Urinary bladder (tissue), 4 donors: Measurements from ENCODE around the gene IER3. TPM values are rescaled to one million over a fixed set of nuclear protein-coding genes. Genes with fewer than 3 reads are reported as not detected.
"Not testable (repeated sequence)": the region's sequence is repeated elsewhere in the genome, so short reads cannot be mapped to it uniquely, and the experiment has no call there.

Experiments
- DNase-seq: peaks from one replicate; pipeline ENCODE4 v3.0.0-alpha.2; 2015; ENCODE audit errors: extremely low spot score
- H3K27ac ChIP-seq: one replicate; pipeline ENCODE4 v1.5.1; 2013; ENCODE audit warnings: low read depth, mild to moderate bottlenecking, moderate library complexity
- H3K36me3 ChIP-seq: one replicate; pipeline ENCODE4 v1.6.1; 2013; ENCODE audit warnings: mild to moderate bottlenecking, moderate library complexity; ENCODE audit not compliant: insufficient read depth
- H3K4me1 ChIP-seq: one replicate; pipeline ENCODE4 v1.6.1; 2013; ENCODE audit warnings: mild to moderate bottlenecking, moderate library complexity; ENCODE audit not compliant: insufficient read depth
- H3K4me3 ChIP-seq: one replicate; pipeline ENCODE4 v1.5.1; 2013; ENCODE audit warnings: low read depth, low read length
- WGBS: extraction: QIAGEN DNeasy Blood & Tissue Kit; methylation state at CpG from one replicate; pipeline ENCODE4 v1.1.7; 2013; 5-methylcytosine and 5-hydroxymethylcytosine counted together
- polyA plus RNA-seq: library from polyadenylated mRNA; stranded (reverse); fragments of 200-250 nt; gene quantifications from one replicate; pipeline ENCODE4 v1.2.3, GENCODE V29; 2013
- total RNA-seq: library from RNA; depleted of rRNA; stranded (reverse); fragments of >200 nt; gene quantifications from one replicate; pipeline ENCODE4 v1.2.3, GENCODE V29; 2014
- donor health status: healthy with polysubstance abuse.
- donor health status: healthy.

IER3 gene
- total and polyA plus RNA-seq, 2 donors: 4.8 to 71.9 TPM

DNA sequence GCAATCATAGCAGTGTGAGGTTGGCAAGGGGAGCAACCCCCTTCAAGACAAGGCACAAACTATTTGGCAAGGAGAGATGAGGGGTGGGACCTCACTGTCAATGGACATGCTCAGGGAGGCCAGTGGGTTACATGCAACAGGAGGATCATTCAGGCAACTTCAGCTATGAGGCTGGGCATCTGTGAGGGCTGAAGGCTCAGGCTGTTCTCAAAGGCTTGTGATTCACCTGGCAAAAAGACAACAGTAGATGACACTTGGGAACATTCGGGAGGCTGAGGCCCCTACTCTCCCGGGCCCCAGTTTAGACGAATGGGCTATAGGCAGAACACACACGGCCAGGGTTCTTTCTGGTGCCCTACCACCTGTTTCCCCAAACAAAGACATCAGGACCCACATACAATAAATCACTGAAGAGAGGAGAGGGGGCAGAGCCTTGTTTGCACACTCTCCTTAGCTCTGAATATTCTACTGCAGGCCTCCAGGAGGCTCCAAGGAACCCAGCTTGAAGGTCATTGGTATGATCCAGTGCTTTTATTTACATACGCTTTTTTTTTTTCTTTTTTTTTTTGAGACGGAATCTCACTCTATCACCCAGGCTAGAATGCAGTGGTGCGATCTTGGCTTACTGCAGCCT is 16.3 kb downstream of the IER3 start:
- H3K4me1 ChIP-seq: no peaks in the 10 kb centered on the region
- 55% methylated on average over 7 of the region's 7 CpGs for WGBS
- peak overlapping the region; percentile 33 for H3K27ac ChIP-seq
- H3K4me3 ChIP-seq: no peak overlapping the region
- DNase-seq: no peak
- H3K36me3 ChIP-seq: no peaks in the 10 kb centered on the region

DNA sequence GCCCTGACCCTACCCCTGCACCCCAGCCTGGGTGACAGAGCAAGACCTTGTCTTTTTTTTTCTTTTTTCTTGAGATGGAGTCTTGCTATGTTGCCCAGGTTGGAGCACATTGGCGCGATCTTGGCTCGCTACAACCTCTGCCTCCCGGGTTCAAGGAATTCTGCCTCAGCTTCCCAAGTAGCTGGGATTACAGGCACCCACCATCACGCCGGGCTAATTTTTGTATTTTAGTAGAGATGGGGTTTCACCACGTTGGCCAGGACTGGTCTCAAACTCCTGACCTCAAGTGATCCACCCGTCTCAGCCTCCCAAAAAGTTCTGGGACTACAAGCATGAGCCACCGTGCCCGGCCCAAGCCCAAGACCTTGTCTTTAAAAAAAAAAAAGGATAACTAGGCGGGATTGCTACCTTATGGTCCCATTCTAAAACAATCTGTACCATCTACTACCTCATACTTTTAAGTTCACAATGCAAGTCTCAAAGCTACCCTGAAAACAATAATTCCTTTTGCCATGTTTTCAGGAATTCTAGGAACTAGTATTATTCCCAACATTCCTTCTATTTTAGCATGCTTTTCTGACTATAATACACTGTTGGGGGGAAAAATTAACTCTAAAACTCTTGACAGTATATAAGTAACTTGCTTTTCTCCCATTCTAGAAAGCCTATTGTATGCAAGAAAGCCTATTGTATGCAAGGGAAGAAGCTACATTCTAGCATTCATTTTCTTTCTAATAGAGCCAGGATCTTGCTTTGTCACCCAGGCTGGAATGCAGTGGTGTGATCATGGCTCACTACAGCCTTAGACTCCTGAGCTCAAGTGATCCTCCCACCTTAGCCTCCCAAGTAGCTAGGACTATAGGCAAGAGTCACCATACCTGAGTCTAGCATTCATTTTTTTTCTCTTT is 17.6 kb downstream of the IER3 start:
- Histone ChIP-seq H3K4me1 (no peaks in the 10 kb centered on the region), H3K27ac (no peak overlapping the region), H3K36me3 (no peaks in the 10 kb centered on the region), H3K4me3 (no peak overlapping the region)
- 82% methylated on average over 11 of the region's 11 CpGs for WGBS
- DNase-seq: no peak

DNA sequence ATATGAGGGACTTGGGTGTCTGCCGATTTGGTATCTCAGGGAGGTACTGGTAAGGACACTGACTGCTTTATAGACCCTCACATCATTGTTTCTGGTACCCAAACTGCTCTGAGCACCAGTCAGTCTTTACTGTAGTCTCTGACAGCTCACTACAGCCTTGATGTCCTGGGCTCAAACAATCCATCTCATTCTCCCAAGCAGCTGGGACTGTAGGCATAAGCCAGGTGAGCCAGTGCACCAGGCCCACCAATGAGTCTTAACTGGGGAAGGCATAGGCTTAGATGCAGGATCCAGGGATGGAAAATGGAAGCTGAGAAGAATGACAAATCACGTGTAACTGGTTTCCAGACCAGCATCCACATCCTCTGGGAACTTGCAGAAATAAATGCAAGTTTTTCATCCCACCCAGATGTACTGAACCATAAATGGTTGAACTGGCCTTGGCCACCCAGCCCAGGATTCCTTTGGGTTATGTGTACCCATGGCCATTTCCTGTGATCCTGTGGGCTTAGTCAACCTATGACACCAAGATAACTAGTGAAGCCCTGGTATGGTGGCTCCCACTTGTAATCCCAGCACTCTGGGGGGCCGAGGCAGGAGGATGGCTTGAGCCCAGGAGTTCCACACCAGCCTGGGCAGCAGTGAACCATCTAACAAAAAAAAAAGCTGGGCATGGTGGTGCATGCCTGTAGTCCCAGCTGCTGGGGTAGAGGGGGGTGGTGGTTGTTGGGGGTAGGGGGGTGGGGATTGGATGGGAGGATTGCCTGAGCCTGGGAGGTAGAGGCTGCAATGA is 18.4 kb downstream of the IER3 start:
- Histone ChIP-seq H3K36me3 (no peaks in the 10 kb centered on the region), H3K4me3 (no peak overlapping the region), H3K27ac (no peak overlapping the region), H3K4me1 (no peaks in the 10 kb centered on the region)
- no peak for DNase-seq
- 49% methylated on average over 3 of the region's 3 CpGs for WGBS

DNA sequence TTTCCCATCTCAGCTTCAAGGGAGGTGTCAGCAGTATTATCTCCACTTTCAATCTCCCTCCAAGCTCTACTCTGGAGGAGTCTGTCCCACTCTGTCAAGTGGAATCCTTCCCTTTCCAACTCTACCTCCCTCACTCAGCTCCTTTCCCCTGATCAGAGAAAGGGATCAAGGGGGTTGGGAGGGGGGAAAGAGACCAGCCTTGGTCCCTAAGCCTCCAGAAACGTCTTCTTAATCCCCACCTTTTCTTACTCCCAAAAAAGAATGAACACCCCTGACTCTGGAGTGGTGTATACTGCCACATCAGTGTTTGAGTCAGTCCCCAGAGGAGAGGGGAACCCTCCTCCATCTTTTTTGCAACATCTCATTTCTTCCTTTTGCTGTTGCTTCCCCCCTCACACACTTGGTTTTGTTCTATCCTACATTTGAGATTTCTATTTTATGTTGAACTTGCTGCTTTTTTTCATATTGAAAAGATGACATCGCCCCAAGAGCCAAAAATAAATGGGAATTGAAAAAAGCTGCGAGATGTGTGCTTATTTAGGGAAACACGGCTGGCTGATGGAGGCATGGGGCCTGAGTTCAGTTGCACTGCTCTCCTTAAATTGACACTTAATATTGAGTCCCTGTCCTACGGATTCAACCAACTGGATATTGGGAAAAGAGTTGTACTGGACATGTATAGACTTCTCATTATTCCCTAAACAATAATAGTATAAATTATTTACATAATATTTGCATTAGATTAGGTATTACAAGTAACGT is 19.3 kb downstream of the IER3 start:
- H3K4me3 ChIP-seq: no peak overlapping the region
- no peaks in the 10 kb centered on the region for H3K36me3 ChIP-seq
- DNase-seq: no peak
- no peaks in the 10 kb centered on the region for H3K4me1 ChIP-seq
- 29% methylated on average over 6 of the region's 6 CpGs for WGBS
- H3K27ac ChIP-seq: peak overlapping the region; percentile 48

DNA sequence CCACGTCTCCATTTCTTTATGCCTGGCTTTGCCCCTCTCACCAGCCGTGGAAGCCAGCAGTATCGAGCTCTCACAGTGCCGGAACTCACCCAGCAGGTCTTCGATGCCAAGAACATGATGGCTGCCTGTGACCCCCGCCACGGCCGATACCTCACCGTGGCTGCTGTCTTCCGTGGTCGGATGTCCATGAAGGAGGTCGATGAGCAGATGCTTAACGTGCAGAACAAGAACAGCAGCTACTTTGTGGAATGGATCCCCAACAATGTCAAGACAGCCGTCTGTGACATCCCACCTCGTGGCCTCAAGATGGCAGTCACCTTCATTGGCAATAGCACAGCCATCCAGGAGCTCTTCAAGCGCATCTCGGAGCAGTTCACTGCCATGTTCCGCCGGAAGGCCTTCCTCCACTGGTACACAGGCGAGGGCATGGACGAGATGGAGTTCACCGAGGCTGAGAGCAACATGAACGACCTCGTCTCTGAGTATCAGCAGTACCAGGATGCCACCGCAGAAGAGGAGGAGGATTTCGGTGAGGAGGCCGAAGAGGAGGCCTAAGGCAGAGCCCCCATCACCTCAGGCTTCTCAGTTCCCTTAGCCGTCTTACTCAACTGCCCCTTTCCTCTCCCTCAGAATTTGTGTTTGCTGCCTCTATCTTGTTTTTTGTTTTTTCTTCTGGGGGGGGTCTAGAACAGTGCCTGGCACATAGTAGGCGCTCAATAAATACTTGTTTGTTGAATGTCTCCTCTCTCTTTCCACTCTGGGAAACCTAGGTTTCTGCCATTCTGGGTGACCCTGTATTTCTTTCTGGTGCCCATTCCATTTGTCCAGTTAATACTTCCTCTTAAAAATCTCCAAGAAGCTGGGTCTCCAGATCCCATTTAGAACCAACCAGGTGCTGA is 20.3 kb downstream of the IER3 start:
- not testable (repeated sequence) for H3K4me3 ChIP-seq, DNase-seq, H3K4me1 ChIP-seq, H3K27ac ChIP-seq, H3K36me3 ChIP-seq
- WGBS: 52% methylated on average over 29 of the region's 29 CpGs

DNA sequence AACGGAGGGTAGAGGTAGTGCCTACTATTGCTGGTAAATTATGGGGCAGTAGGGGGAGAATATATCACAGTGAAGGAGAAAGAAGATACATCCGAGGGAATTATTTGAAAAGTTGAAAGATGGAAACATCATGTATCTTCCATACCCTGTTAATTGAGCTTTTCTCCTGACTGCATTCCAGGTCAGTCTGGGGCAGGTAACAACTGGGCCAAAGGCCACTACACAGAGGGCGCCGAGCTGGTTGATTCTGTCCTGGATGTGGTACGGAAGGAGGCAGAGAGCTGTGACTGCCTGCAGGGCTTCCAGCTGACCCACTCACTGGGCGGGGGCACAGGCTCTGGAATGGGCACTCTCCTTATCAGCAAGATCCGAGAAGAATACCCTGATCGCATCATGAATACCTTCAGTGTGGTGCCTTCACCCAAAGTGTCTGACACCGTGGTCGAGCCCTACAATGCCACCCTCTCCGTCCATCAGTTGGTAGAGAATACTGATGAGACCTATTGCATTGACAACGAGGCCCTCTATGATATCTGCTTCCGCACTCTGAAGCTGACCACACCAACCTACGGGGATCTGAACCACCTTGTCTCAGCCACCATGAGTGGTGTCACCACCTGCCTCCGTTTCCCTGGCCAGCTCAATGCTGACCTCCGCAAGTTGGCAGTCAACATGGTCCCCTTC is 21.0 kb downstream of the IER3 start:
- not testable (repeated sequence) for H3K4me1 ChIP-seq, H3K4me3 ChIP-seq, H3K27ac ChIP-seq, H3K36me3 ChIP-seq, DNase-seq
- 51% methylated on average over 16 of the region's 16 CpGs for WGBS

DNA sequence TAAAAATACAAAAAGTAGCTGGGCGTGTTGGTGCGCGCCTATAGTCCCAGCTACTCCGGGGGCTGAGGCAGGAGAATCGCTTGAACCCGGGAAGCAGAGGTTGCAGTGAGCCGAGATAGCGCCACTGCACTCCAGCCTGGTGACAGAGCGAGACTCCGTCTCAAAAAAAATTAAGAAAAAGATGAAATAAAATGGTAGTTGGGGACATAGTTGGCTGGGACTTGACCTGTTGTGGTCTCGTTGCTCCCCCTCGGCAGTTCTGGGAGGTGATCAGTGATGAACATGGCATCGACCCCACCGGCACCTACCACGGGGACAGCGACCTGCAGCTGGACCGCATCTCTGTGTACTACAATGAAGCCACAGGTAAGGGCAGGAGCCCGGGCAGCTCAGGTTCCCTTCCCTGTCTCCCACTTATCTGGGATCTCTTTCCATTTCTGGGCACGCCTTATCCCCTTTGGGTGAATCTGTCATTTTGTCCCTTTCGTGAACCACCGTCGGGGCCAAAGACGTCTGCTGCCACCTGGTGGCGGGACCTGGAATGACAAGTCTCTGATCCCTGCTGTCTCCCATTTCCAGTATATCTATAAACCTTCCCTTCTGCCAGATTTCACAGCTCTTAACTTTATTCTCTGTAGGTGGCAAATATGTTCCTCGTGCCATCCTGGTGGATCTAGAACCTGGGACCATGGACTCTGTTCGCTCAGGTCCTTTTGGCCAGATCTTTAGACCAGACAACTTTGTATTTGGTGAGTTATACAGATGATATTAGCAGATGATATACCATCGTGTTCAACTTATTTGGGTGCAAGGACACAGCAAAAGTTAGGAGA is 21.9 kb downstream of the IER3 start:
- no peaks in the 10 kb centered on the region for H3K36me3 ChIP-seq
- no peaks in the 10 kb centered on the region for H3K4me1 ChIP-seq
- DNase-seq: peak; percentile 50
- no peak overlapping the region for H3K27ac ChIP-seq
- WGBS: 9% methylated on average over 27 of the region's 27 CpGs
- peak overlapping the region; percentile 7 for H3K4me3 ChIP-seq

DNA sequence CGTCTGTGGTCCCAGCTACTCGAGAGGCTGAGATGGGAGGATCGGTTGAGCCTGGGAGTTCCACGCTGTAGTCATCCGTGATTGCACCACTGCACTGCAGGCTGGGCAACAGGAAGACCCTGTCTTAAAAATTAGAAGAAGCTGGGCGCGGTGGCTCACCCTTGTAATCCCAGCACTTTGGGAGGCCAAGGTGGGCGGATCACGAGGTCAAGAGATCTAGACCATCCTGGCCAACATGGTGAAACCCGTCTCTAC is 22.4 kb downstream of the IER3 start:
- Histone ChIP-seq H3K27ac (peak overlapping the region; percentile 65), H3K4me3 (peak overlapping the region; percentile 95)
- 5% methylated on average over 10 of the region's 10 CpGs for WGBS
- H3K36me3 ChIP-seq, H3K4me1 ChIP-seq, DNase-seq: not testable (repeated sequence)

DNA sequence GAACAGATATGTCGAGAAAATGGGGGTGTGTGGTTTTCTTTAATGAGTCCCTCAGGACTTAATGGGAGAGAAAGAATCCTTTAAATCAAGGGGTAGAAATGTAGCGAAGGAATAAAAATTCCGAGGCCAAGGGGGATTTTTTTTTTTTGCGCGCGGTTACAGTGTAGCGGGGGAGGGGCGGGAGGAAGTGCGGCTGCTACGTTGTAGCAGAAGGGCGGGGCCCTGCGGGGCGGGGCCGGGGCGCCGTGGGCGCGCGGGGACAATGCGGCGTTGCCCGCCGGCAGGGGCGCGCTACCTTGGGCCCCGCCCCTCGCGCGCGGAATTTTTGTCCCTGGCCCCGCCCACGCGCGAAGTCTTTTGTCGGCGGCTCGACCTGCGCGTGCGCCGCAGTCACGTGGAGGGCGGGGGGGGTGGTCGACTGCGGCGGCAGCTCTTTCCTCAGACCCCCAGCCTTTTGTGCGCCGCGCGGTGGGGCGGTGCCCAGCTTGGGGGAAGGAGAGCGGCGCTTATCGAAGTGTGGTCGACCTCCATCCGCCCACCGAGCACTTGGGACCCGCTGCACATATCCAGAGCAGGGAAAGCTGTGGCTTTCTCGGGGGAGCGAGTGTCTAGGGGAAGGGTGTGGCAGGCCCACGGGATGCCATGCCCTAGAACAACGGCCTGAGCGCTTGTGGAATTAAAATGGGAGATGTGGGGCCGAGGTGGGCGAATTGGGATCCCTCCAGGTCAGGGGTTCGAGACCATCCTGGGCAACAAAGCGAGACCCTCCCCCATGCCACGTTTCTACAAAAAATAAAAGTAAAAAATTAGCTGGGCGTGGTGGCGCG is 22.9 kb downstream of the IER3 start:
- no peaks in the 10 kb centered on the region for H3K4me1 ChIP-seq
- DNase-seq: peak; percentile 83
- no peaks in the 10 kb centered on the region for H3K36me3 ChIP-seq
- under 1% methylated on average over 71 of the region's 71 CpGs for WGBS
- H3K4me3 ChIP-seq: peak overlapping the region; percentile 95
- peak overlapping the region; percentile 90 for H3K27ac ChIP-seq

DNA sequence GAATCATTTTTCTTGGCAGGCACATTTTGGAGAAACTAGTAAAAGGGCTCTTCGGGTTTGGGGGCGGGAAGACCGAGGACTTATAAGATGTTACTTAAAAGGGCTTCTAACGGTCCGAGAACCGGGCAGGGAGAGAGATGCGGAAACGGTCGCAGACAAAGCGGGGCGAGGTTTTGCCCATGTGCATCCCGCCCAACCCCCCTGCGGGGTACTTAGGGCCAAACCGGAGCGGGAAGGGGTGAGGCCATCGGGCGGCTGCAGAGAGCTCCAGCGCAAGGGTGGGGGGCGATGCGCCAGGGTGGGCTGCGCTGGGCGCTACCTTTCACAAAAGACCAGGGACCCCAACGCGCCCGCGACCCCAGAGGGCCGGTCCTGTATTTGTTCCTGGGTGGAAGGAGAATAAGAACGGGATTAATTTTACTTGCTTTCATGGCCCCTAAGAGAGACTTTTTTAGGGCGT is 23.6 kb downstream of the IER3 start:
- no peak for DNase-seq
- Histone ChIP-seq H3K4me3 (peak overlapping the region; percentile 95), H3K36me3 (no peaks in the 10 kb centered on the region), H3K4me1 (no peaks in the 10 kb centered on the region), H3K27ac (peak overlapping the region; percentile 90)
- WGBS: under 1% methylated on average over 29 of the region's 29 CpGs
